Memory B cell (primary cell): ENCODE measurements around the gene DLGAP4.
A peak's percentile ranks its signal among the peaks of the same experiment; 100 is the strongest.

ENCODE experiments used
- ATAC-seq: fragments of 150-1000 bp; cut with Tn5 transposase; 2 replicates; pipeline ENCODE4 v1.10.0; 2021; ENCODE audit warnings: low read depth, mild to moderate bottlenecking, moderate library complexity
- DNase-seq, 2 donors: peaks; one replicate each; pipeline ENCODE4 v3.0.0; 2022; ENCODE audit warnings: low spot score in 2 of 2
- H3K27ac Mint-ChIP-seq: one replicate; pipeline ENCODE4 v1.8.0; 2022; ENCODE audit warnings: mild to moderate bottlenecking, moderate library complexity, mixed read lengths
- H3K27me3 Mint-ChIP-seq: one replicate; pipeline ENCODE4 v1.8.0; 2022; ENCODE audit warnings: mixed read lengths
- H3K36me3 Mint-ChIP-seq: one replicate; pipeline ENCODE4 v1.8.0; 2022; ENCODE audit warnings: mild to moderate bottlenecking, mixed read lengths
- H3K4me1 Mint-ChIP-seq: one replicate; pipeline ENCODE4 v1.8.0; 2022; ENCODE audit warnings: mixed read lengths
- H3K4me3 Mint-ChIP-seq: one replicate; pipeline ENCODE4 v1.8.0; 2022; ENCODE audit warnings: mild to moderate bottlenecking, moderate library complexity, mixed read lengths
- H3K9me3 Mint-ChIP-seq: one replicate; pipeline ENCODE4 v1.8.0; 2022; ENCODE audit warnings: mixed read lengths

Gene DLGAP4

DNA sequence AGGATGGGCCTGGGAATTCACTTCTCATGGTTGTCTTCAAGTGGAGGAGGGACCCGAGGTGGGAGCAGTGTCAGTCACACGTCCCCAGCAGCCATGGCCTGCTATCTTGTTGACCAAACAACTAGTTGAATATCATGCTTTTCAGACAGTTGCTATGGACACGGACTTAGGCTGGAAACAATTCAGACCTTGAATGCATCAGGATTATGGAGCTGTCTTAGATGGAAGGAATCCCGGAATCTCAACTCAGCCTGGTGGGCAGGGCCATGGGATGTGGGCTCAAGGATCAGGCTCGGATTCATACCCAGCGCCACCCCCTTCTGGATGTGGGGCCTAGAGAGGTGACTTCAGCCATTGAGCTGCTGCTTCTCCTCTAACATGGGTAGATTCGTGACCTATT, 112.6 kb downstream of the DLGAP4 start:
- Mint-ChIP-seq H3K27me3 (peaks cover 24% of the 10 kb centered on the region), H3K9me3 (no peaks in the 10 kb centered on the region), H3K4me3 (no peak overlapping the region), H3K27ac (no peak overlapping the region), H3K36me3 (no peaks in the 10 kb centered on the region), H3K4me1 (no peaks in the 10 kb centered on the region)
- ATAC-seq (no peak), DNase-seq (no peak)

DNA sequence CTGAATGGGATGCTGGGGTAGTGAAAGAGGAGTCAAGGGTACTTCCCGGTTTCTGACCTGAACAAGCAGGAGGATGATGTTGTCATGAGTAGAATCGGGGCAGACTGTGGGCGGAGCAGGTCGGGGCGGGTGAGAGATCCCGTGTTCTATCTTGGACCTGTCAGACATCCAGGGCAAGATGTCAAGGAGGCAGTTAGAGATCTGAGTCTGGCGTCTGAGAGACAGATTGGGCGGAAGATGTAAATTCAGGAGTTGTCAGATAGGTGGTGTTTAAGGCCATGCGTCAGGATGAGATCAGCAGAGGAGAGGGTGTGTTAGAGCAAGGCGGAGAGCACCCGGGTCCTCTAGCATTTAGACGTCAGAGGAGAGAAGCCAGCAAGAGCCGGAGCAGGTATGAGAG, 115.5 kb downstream of the DLGAP4 start:
- H3K36me3 Mint-ChIP-seq = no peaks in the 10 kb centered on the region
- no peaks in the 10 kb centered on the region for H3K9me3 Mint-ChIP-seq
- no peak overlapping the region for H3K4me3 Mint-ChIP-seq
- no peak overlapping the region for H3K27ac Mint-ChIP-seq
- peaks cover 20% of the 10 kb centered on the region for H3K27me3 Mint-ChIP-seq
- no peaks in the 10 kb centered on the region for H3K4me1 Mint-ChIP-seq
- ATAC-seq (no peak), DNase-seq (no peak)

DNA sequence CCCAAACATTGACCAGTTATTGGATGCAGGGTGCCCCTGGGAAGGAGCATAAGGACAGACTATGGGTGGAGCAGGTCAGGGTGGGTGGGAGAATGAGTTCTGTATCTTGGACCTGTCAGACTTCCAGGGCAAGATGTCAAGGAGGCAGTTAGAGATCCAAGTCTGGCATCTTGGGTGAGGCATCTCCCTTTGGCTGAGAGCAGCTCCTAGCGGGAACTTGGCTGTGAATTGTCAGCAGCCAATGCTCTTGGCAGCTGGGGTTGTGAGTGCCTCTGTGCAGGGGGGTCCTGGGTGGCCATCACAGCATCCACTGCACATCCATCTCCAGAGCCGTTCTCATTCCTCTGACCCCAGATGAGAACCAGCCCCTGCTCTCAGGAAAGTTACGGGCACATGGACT, 118.2 kb downstream of the DLGAP4 start:
- H3K9me3 Mint-ChIP-seq = no peaks in the 10 kb centered on the region

DNA sequence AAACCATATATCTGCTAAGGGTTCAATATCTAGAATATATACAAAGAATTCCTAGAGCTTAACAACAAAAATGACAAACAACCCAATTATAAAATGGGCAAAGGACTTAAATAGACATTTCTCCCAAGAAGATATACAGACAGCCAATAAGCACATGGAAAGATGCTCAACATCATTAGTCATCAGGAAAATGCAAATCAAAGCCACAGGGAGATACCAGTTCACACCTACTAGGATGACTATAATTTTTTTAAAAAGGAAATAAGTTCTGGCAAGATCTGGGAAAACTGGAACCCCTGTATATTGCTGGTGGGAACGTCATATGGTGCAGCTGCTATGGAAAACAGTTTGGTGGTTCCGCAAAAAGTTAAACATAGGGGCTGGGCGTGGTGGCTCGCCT, 119.0 kb downstream of the DLGAP4 start:
- H3K27ac Mint-ChIP-seq = no peak overlapping the region
- H3K4me3 Mint-ChIP-seq = no peak overlapping the region
- no peaks in the 10 kb centered on the region for H3K36me3 Mint-ChIP-seq
- DNase-seq = no peak
- no peaks in the 10 kb centered on the region for H3K4me1 Mint-ChIP-seq
- H3K9me3 Mint-ChIP-seq = no peaks in the 10 kb centered on the region
- H3K27me3 Mint-ChIP-seq = peaks cover 12% of the 10 kb centered on the region
- no peak for ATAC-seq

More for the DNA sequence above, 118.2 kb downstream of the DLGAP4 start:
- Mint-ChIP-seq H3K27me3 (peaks cover 15% of the 10 kb centered on the region), H3K27ac (no peak overlapping the region), H3K4me3 (no peak overlapping the region), H3K4me1 (no peaks in the 10 kb centered on the region), H3K36me3 (no peaks in the 10 kb centered on the region)
- ATAC-seq (no peak), DNase-seq (no peak)

DNA sequence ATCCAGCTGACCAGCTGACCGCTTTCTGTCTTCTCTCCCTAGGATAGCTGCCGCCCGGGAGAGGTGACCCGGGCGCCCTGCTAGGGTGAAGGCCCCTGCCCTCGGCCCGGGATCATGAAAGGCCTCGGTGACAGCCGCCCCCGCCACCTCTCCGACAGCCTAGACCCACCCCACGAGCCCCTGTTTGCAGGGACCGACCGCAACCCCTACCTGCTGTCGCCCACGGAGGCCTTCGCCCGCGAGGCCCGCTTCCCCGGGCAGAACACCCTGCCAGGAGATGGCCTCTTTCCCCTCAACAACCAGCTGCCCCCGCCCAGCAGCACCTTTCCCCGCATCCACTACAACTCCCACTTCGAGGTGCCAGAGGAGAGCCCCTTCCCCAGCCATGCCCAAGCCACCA, 125.5 kb downstream of the DLGAP4 start:
- Mint-ChIP-seq H3K27me3 (no peaks in the 10 kb centered on the region), H3K4me3 (no peak overlapping the region), H3K9me3 (no peaks in the 10 kb centered on the region), H3K36me3 (no peaks in the 10 kb centered on the region), H3K27ac (no peak overlapping the region), H3K4me1 (peaks cover 2% of the 10 kb centered on the region)
- ATAC-seq (no peak), DNase-seq (no peak)

DNA sequence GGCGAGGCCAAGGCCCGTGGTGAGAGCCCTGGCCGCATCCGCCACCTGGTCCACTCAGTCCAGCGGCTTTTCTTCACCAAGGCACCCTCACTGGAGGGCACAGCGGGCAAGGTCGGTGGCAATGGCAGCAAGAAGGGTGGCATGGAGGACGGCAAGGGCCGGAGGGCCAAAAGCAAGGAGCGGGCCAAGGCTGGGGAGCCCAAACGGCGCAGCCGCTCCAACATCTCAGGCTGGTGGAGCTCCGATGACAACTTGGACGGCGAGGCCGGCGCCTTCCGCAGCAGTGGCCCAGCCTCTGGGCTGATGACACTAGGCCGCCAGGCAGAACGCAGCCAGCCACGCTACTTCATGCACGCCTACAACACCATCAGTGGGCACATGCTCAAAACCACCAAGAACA, 126.0 kb downstream of the DLGAP4 start:
- DNase-seq = no peak
- Mint-ChIP-seq H3K27ac (no peak overlapping the region), H3K36me3 (no peaks in the 10 kb centered on the region), H3K9me3 (no peaks in the 10 kb centered on the region), H3K4me1 (peaks cover 5% of the 10 kb centered on the region), H3K27me3 (peaks cover 2% of the 10 kb centered on the region), H3K4me3 (no peak overlapping the region)
- no peak for ATAC-seq

DNA sequence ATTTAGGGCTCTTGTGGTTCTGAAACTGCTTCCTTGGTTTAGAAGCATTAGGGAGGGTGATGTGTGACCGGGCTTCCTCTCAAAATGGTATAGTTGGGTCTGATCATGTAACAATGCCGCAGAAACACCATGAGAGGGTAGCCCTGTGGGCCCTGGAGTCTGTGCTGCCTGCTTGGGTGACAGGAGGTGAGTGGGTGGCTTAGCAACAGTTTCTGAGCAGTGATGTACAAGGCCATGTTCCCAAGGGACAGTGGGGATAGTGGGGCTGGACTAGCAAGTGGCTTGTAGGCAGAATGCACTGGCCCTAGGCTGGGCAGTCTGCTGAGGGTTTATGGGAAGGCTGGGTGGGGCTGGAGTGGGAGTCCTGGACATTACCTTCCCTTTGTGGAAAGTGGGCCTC, 128.2 kb downstream of the DLGAP4 start:
- no peak overlapping the region for H3K4me3 Mint-ChIP-seq
- DNase-seq = no peak
- no peaks in the 10 kb centered on the region for H3K36me3 Mint-ChIP-seq
- H3K27ac Mint-ChIP-seq = no peak overlapping the region
- peaks cover 5% of the 10 kb centered on the region for H3K4me1 Mint-ChIP-seq
- peaks cover 2% of the 10 kb centered on the region for H3K27me3 Mint-ChIP-seq
- no peak for ATAC-seq
- no peaks in the 10 kb centered on the region for H3K9me3 Mint-ChIP-seq

DNA sequence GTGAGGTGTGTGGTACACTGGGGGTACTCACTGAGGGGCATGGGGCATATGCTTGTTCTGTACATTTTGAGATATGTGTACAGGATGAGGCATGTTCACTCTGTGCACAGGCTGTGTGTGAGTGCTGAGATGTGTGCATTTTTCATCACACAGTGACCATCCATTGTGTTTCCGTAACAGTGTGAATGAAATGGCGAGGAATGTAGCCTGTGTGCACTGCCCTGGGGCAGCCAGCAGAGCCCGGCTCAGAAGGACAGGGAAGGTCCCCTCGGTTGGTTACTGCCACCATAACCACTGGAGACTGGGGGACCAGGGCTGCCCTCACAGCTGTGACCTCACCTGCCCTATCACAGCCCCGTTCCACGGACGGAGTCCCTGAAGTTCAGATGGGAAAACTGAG, 129.0 kb downstream of the DLGAP4 start:
- ATAC-seq (no peak), DNase-seq (no peak)
- Mint-ChIP-seq H3K27ac (no peak overlapping the region), H3K27me3 (peaks cover 2% of the 10 kb centered on the region), H3K9me3 (no peaks in the 10 kb centered on the region), H3K36me3 (no peaks in the 10 kb centered on the region), H3K4me1 (peaks cover 5% of the 10 kb centered on the region), H3K4me3 (no peak overlapping the region)

DNA sequence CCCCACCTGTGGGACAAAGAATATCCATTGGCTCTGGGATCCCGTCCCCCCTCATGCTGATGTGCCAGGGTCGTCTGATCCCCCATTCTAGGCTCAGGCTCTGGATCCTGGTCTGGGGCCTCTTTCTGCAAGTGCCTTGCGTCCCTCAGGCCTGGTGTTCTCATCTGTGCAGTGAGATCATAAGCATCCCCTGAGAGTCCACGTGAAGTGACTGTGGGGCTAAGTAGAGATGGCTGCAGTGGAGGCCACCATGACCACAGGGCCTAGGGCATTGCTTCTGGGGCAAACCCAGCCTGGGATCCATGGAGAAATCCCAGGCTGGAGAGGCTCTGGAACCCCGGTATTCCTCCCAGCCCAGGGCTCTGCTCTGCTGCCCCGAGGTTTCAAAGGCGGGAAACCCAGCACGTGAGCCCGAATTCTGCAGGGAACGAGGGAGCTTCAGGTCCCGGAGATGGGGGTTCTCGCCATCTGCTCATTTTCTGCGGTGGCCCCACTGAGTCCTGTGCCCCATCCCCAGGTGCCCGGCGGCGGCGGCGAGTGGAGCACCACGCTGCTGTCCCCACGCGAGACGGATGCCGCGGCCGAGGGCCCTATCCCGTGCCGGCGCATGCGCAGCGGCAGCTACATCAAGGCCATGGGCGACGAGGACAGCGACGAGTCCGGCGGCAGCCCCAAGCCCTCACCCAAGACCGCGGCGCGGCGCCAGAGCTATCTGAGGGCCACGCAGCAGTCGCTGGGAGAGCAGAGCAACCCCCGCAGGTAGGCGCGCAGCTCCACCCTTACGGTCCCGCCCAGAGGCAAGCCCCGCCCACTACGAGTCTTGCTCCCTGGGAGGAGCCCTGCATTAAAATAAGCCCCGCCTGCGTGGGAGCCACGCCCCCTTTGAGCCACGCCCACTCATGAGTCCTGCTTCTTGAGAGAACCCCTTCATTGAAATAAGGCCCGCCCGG, 129.7 kb downstream of the DLGAP4 start:
- Mint-ChIP-seq H3K27me3 (peaks cover 5% of the 10 kb centered on the region), H3K9me3 (no peaks in the 10 kb centered on the region), H3K27ac (no peak overlapping the region), H3K4me1 (peaks cover 5% of the 10 kb centered on the region), H3K4me3 (peak overlapping the region; percentile 55), H3K36me3 (no peaks in the 10 kb centered on the region)
- ATAC-seq = peak; percentile 91
- peak; percentile 82 to 94 for DNase-seq

DNA sequence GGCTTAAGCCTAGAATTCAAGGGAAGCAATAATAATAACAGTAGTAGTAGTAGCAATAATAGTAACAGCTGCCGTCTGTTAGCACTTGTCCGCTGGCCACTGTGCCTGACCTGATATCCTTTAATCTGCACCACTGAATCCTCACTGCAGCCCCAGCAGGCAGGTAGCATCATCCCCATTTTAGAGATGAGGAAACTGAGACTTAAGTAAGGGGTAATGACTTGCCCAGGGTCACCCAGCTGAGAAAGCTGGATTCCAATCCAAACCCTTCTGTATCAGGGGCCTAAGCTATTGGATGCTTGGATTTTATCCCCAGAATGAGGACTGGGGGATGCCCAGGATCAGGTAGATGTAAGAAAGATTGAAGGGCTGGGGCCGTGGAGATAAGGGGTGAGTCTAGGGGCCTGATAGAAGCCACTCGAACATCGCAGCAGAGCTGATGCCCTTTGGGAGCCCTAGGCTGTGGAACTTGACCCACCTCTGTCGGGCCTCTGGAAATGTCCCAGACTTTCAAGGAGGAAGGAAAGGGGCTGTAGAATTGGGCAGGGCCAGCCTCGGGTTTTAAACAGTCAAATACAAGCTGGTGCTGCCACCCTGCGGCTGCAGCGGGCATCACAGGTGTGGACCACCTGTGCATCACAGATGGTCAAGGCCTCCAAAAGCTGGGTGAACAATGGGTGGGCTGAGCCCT, 133.0 kb downstream of the DLGAP4 start:
- H3K4me1 Mint-ChIP-seq = peaks cover 5% of the 10 kb centered on the region
- H3K27ac Mint-ChIP-seq = no peak overlapping the region
- DNase-seq = peak; percentile 53 to 70
- peak; percentile 47 for ATAC-seq
- H3K36me3 Mint-ChIP-seq = no peaks in the 10 kb centered on the region
- no peaks in the 10 kb centered on the region for H3K9me3 Mint-ChIP-seq
- H3K4me3 Mint-ChIP-seq = no peak overlapping the region
- peaks cover 7% of the 10 kb centered on the region for H3K27me3 Mint-ChIP-seq

DNA sequence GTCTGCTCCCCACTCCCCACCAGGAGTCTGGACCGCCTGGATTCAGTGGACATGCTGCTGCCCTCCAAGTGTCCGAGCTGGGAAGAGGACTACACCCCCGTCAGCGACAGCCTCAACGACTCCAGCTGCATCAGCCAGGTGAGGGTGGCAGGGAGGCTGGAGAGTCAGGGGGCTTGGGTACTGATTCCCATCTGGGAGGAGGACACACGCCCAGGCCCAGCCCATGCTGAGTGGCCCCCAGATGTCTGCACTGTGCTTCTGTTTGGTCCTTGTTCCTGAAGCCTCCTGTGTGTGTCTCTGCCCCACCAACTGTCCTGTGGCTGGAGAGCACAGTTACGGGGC, 133.6 kb downstream of the DLGAP4 start:
- no peak overlapping the region for H3K27ac Mint-ChIP-seq
- peaks cover 7% of the 10 kb centered on the region for H3K27me3 Mint-ChIP-seq
- no peak overlapping the region for H3K4me3 Mint-ChIP-seq
- no peaks in the 10 kb centered on the region for H3K9me3 Mint-ChIP-seq
- peaks cover 4% of the 10 kb centered on the region for H3K4me1 Mint-ChIP-seq
- no peaks in the 10 kb centered on the region for H3K36me3 Mint-ChIP-seq
- DNase-seq (no peak), ATAC-seq (no peak)

DNA sequence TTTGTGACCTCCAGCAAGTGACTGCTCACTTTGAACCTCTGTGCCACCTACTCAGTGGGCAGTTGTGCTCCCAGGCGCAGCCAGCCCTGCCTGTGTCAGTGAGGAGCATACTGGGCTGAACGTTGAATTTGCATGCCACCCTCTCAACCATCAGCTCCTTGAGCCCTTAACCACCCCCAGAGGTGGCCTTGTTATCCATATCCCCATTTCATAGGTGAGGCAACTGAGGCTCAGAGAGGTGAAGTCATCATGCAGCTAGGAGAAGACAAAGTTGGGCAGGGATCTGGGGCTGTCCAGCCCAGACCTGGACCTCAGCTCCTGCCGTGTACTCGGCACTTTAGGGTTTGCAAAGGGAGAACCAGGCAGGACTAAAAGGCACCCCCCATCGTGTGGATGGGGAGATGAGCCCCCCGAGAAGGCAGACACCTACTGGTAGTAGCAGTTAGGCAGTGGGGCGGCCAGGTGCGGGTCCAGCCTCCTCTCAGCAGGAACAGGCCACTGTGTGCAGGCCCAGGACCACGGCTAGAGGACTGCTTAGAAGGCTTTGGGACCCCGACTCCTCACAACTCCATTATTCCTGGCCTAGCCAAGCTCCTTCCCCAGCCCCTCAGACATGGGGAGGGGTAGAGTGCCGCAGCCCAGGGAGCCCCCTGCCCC, 134.4 kb downstream of the DLGAP4 start:
- no peaks in the 10 kb centered on the region for H3K36me3 Mint-ChIP-seq
- H3K27me3 Mint-ChIP-seq = peaks cover 7% of the 10 kb centered on the region
- H3K27ac Mint-ChIP-seq = no peak overlapping the region
- DNase-seq (no peak), ATAC-seq (no peak)
- peaks cover 3% of the 10 kb centered on the region for H3K4me1 Mint-ChIP-seq
- no peaks in the 10 kb centered on the region for H3K9me3 Mint-ChIP-seq
- H3K4me3 Mint-ChIP-seq = no peak overlapping the region

DNA sequence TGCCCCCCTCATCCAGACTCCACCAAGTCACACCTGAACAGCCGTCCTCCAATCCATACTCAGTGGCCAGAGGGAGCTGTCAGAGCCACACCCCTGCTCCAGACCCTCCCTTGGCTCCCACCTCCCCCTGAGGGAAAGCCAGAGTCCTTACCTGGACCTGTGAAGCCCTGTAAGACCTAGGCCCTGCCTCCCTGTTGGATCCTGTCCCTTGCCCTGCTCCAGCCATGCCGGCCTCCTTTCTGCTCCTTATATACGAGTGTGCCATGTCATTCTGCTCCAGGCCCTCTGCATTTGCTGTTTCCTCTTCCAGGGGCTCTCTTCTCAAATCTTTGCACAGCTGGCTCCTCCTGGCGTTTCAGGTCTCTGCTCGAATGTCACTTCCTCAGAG, 134.9 kb downstream of the DLGAP4 start:
- no peak for DNase-seq
- H3K27ac Mint-ChIP-seq = no peak overlapping the region

DNA sequence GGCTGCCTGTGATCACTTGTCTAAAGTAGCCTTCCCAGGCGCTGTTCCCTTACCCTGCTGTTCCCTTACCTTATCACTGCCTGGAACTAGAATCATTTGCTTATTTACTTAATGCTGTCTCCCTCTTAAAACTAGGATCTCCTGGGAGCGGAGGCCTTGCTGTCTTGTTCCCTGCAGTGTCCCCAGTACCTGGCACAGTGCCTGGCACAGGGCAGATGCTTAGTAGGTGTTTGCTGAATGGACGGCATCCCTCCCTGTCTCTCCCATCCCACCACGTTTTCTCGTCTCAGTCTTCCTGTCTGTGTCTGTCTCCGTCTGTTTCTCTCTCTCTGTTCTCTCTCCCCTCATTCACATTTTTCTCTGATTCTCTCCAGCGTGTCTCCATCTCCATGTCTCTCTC, 135.3 kb downstream of the DLGAP4 start:
- no peaks in the 10 kb centered on the region for H3K9me3 Mint-ChIP-seq
- ATAC-seq (no peak), DNase-seq (no peak)
- H3K4me3 Mint-ChIP-seq = no peak overlapping the region
- H3K27me3 Mint-ChIP-seq = peaks cover 8% of the 10 kb centered on the region
- H3K36me3 Mint-ChIP-seq = no peaks in the 10 kb centered on the region
- peaks cover 3% of the 10 kb centered on the region for H3K4me1 Mint-ChIP-seq
- no peak overlapping the region for H3K27ac Mint-ChIP-seq

More for the DNA sequence above, 134.9 kb downstream of the DLGAP4 start:
- Mint-ChIP-seq H3K4me1 (peaks cover 3% of the 10 kb centered on the region), H3K9me3 (no peaks in the 10 kb centered on the region), H3K4me3 (no peak overlapping the region), H3K27me3 (peaks cover 7% of the 10 kb centered on the region), H3K36me3 (no peaks in the 10 kb centered on the region)
- no peak for ATAC-seq
